GM18519 (cell line): ENCODE data around the gene METTL26.

Source experiments
- ATAC-seq: cut with Tn5 transposase; IDR thresholded peaks from one replicate; pipeline ENCODE4 v1.9.1; 2021; ENCODE audit warnings: mild to moderate bottlenecking, moderate library complexity; ENCODE audit not compliant: unreplicated experiment, low FRiP score

The METTL26 gene

DNA sequence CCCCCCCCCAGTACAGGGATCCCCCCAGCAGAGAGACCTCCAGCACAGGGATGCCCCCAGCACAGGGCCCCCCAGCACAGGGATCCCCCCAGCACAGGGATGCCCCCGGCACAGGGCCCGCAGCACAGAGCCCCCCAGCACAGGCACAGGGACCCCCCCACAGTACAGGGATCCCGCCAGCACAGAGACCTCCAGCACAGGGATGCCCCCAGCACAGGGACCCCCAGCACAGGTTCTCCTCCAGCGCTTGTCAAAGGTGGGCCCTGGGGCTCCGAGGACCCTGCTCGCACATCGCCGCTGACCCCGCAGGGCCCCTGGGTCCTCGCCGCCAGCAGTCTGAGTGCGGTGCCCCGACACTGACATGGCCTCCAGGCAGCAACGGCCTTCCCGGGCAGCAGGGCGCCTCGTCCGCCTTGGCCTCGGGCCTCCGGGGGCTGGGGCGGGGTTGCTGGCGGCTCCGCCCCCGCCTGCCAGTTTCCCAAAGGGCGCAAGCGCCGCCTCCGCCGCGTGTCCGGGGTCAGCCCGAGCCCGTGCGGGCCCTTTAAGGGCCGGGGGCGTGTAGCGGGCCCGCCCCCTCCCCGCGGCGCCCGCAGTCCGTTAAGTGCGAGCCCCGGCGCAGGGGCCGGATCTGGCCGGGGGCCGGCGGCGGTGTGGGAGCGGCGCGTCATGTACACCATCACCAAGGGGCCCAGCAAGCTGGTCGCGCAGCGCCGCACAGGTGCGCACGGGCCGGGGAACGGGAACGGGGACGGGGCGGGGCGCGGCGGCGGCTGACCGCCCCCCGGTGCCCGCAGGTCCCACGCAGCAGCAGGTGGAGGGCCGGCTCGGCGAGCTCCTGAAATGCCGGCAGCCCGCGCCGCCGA, 5.5 kb upstream of the METTL26 start, which contains the start of gene MCRIP2:
Gene MCRIP2 (plus strand): TSS at position 503 of the 863 bp plus-strand sequence. CDS start 164 bp downstream, at position 667.
- peak; percentile 30 for ATAC-seq

GRCh38 chr16:640614-641013, 4.5 kb upstream of the METTL26 start:
- no peak for ATAC-seq

- no peak for ATAC-seq
These were observed 2.7 kb upstream of the METTL26 start for GRCh38 chr16:638836-639235.

DNA sequence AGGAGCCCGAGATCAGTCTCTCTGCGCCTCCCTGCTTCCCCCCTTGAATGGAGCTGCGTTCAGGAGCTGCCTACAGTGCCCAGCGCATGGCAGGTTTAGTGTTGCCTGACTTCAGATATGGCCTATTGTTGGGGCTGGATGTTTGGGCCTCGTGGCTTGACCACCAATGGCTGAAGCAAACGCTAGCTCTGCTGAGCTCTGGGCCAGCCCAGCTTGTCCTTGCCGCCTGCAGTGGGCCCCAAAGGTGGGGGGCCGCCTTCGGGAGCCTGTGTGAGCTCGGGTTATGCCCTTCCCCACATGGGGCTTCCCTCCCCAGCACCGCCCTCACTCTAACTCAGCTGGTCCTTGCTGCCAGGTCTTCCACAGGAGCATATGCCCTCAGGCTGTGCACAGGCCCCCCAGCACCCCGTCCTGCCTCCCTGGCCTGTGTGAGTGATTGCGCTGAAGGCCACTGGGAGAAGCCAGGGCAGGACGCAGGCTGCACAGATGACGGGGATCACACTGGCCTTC, 2.0 kb upstream of the METTL26 start:
- ATAC-seq = no peak

DNA sequence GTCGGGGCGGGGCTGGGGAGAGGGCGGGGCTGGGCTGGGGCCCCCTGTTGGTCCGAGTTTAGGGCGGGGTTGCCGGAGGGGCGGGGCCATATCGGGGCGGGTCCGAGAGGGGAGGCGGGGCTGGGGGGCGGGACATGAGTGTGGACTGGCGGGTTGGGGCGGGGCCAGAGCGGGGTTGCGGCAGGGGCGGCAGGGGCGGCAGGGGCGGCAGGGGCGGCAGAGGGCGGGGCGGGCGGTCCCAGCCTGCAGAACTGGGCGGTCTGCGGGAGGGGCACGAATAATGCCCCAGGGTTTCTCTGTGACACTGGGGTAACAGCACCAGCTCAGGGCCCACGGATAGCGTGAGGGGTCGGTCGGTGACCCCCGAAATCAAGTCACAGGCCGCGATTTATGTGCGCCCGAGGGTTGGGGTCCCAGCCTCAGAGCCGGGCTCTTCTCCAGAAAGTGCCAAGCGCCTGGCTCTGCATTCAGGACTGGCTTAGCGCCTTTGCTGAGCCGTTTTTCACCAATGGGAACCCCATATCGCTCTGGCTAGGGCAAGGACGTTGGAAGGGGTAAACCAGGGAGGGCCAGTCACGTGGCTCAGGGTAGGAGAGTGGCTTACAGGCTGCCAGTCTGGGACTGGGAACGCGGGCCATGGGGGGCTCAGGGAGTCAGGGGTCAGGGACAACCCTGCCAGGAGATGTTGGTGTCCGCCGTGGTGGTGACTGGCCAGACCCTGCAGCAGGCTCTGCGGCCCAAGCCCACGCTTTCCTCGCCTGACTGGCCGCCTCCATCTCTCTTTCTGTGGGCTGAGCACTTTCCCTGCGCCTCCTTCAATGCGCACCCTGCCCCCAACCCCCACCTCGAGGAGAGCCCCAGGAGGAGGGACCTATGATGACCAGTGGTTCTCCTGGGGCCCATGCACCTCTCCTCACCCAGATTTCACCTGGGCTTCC, 1.2 kb upstream of the METTL26 start:
- no peak for ATAC-seq

DNA sequence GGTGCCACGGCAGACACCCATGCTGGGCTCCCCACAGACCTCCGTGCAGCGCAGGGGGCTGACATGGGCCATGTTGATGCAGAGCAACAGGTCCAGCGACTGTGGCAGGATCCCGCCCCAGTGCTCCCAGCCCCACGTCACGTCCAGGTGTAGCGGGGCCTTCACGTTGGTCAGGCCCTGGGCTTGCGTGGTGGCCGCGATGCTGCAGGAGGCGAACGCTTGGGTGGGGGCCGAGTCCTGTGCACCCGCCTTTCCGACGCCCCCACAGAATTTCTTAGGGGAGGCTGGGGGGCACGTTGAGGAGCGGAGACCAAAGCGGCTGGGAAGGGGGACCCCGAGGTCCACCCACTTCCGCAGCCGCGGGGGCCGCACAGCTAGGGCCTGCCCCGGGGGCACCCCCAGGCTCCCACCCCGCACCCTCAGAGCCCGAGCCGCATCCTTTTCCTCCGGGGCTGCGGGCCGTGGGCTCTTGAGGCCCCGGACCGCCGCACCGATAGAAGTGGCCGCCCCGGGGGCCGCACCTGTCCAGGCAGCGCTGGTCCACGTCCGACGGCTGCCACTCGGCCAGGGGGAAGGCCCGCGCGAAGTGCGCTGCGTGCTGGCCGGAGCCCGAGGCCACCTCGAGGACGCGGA, 416 bp downstream of the METTL26 start:
- peak; percentile 2 for ATAC-seq

GRCh38 chr16:634996-635395, 1.1 kb downstream of the METTL26 start:
- ATAC-seq = no peak

DNA sequence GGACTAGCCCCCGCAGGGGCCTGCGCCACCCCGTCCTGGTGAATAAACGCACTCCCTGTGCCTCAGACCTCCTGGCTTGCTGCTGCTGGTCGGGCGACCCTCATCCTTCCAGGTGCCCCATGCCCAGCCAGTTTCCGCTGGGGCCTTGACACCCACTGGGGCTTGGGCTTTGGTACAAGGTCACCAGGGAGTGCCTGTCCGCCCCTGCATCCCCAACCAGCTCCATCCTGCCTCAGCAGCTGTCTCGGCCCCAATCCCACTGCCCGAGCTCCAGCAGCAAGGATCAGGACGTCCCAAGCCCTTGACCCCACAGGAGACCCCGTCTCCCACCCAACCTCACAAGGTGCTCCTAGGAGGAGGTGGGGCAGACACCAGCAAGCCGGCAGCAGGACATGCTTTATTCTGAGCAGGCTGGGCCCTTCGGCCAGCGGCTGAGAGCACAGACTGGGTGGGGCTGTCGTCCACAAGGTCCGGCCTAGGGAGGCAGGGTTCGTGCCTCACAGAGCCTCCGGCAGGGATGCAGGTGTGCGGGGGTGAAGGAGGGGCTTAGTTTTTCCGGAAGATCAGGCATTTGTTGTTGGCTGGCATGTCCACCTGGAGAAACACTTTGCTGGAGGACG, 1.9 kb downstream of the METTL26 start:
- no peak for ATAC-seq

DNA sequence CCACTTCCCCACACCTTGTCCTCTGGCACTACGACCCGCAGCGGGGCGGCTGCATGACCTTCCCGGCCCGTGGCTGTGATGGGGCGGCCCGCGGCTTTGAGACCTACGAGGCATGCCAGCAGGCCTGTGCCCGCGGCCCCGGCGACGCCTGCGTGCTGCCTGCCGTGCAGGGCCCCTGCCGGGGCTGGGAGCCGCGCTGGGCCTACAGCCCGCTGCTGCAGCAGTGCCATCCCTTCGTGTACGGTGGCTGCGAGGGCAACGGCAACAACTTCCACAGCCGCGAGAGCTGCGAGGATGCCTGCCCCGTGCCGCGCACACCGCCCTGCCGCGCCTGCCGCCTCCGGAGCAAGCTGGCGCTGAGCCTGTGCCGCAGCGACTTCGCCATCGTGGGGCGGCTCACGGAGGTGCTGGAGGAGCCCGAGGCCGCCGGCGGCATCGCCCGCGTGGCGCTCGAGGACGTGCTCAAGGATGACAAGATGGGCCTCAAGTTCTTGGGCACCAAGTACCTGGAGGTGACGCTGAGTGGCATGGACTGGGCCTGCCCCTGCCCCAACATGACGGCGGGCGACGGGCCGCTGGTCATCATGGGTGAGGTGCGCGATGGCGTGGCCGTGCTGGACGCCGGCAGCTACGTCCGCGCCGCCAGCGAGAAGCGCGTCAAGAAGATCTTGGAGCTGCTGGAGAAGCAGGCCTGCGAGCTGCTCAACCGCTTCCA, 2.6 kb downstream of the METTL26 start:
- ATAC-seq = no peak

- ATAC-seq = no peak
These were observed 3.4 kb downstream of the METTL26 start for GRCh38 chr16:632486-633335.

GRCh38 chr16:631808-632358, 4.2 kb downstream of the METTL26 start:
- no peak for ATAC-seq

GRCh38 chr16:630815-631405, 5.2 kb downstream of the METTL26 start, which contains the start of gene WFIKKN1:
Gene WFIKKN1 (plus strand): TSS chr16:630985. CDS start chr16:631254, 269 bp downstream.
- no peak for ATAC-seq

DNA sequence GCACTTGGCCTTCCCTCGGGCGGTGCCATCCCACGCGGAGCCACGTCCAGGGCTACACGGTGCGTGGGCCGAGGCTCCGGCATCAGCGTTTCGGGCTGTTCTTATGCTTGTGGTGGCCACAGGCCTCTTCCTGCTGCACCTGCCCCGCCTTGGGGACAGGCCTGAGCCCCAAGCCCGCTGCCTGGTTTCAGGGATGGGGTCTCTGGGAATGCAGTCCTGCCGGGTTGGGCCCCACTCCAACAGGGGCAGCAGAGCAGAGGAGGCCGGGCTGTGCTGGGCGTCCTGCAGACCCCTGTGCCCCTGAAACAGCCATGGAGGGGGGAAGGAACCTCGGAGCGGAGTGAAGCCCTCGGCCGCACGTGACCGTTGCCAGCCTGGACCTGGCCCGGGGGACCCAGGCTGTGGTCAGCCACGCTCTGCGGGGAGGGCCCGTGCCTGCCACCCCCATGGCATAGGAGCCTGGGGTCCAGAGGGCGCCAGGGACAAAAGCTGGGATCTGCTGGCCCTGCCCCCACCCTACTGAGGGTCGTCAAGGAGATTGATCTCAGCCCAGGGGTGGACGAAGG, 5.8 kb downstream of the METTL26 start:
- no peak for ATAC-seq

GRCh38 chr16:629833-630248, 6.3 kb downstream of the METTL26 start:
- no peak for ATAC-seq

- no peak for ATAC-seq
These were observed 6.8 kb downstream of the METTL26 start for GRCh38 chr16:629185-629832.

GRCh38 chr16:628321-629061, 7.6 kb downstream of the METTL26 start:
- ATAC-seq = no peak
